HG02642 (cell line): ENCODE results near the gene SMYD3.
A peak's percentile ranks its signal among the peaks of the same experiment; 100 is the strongest.

Experiments
- ATAC-seq: cut with Tn5 transposase; IDR thresholded peaks from one replicate; pipeline ENCODE4 v1.9.1; 2021; ENCODE audit warnings: mild to moderate bottlenecking; ENCODE audit not compliant: unreplicated experiment, poor library complexity

SMYD3 gene

GRCh38 chr1:246506674-246507481 lies at the start of gene SMYD3:
SMYD3 (minus strand) TSS chr1:246507279.
- ATAC-seq, result peak; percentile 91

GRCh38 chr1:246554201-246554600 lies 47.1 kb upstream of the SMYD3 start:
- ATAC-seq, result no peak

DNA sequence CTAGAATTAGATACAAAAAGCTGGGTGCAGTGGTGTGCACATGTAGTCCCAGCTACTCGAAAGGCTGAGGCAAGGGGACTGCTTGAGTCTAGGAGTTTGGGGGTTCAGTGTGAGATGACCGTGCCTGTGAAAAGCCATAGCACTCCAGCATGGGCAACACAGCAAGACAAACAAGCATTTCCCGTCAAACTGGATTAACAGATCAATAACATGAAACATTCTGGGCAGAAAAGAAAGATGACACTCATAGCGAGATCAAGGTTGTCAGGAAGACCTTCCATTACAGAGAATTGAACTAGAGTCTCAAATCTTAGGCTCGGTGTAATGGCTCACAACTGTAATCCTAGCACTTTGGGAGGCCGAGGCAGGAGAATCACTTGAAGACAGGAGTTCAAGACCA lies 45.0 kb upstream of the SMYD3 start:
- no peak for ATAC-seq

DNA sequence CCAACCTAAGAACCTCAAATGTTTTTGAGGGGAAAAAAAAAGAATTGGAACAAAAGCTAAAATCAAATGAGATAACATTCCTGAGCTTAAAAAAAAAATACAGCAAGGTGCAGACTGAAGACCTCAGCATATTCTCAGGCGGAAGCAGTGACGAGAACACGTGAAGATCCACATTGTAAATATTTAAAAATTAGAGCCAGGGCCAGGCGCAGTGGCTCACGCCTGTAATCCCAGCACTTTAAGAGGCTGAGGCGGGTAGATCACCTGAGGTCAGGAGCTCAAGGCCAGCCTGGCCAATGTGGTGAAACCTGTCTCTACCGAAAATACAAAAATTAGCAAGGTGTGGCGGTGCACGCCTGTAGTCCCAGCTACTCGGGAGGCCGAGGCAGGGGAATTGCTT lies 43.3 kb upstream of the SMYD3 start:
- ATAC-seq, result no peak

- ATAC-seq, result no peak
Measured at GRCh38 chr1:246549665-246550064, 42.6 kb upstream of the SMYD3 start.

DNA sequence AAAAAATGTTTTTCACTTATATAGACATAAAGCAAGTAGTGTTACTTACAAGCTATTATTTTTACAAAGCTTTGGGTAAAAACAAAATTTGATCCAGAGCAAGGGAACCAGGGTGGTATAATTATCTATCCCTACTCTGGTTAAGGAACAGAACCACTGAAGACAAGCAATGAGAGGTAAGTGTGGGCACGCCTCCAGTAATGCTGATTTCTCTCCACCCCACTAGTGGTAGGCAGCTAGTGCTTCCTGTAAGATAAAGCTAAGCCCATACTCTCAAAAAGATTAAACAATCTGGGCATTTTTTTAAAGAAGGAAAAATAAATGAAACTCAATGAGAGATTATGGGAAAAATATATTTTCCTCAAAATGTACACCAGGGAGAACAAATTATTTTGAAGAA lies 36.9 kb upstream of the SMYD3 start:
- no peak for ATAC-seq

- no peak for ATAC-seq
Measured at GRCh38 chr1:246540738-246541491, 33.8 kb upstream of the SMYD3 start.

DNA sequence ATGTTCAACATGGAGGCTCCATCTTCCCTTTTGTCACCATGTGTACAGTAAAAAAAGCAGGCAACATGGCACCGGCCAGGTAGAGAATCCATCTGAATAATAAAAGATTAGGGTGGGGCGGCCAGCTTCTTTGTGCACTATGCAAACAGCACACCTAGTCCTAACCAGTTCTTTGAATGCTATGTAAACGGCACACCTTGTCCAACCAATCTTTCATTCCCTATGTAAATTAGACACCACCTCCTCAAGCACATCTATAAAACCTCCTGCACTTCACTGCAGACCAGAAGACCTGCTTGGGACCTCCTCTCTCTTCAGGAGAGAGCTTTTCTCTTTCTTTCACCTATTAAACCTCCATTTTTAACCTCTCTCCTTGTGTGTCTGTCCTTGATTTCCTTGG lies 30.8 kb upstream of the SMYD3 start:
- ATAC-seq, result no peak

DNA sequence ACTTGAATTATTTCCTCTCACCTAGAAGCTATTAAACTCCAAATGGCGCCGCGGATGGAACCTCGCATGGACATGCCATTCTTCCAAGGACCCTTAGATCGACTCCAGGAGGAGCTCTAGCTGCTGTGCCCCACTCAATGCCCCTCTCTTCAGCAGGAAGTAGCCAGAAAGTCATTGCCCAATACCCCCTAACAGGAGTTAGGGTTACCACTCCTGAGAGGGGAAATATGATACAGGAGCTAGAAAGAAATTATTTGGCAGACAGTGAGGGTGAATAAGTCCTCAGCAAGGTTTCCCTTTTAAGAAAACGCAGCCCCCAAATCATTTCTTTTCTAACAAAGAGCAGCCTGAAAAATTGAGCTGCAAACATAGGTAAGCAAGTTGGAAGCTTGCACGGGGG lies 30.4 kb upstream of the SMYD3 start:
- ATAC-seq, result no peak

GRCh38 chr1:246534114-246534513 lies 27.0 kb upstream of the SMYD3 start:
- no peak for ATAC-seq

DNA sequence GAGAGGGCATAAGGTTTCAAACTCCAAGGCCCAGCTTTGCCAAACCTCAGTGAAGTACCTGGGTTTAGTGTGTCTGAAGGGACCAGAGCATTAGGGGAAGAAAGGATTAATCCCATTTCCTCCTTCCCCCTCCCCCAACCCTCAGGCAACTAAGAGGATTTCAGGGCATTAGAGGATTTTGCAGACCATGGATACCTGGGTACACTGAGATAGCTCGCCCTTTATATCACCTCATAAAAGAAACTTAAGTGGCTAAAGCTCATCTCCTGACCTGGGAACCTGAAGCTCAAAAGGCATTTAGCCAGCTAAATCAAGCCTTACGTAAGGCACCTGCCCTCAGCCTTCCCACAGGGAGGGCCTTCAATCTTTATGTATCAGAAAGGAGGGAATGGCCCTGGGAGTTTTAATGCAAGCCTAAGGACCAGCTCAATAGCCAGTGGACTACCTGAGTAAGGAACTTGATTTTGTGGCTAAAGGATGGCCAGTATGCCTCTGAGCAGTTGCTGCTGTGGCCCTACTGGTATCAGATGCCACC lies 26.4 kb upstream of the SMYD3 start:
- no peak for ATAC-seq

- no peak for ATAC-seq
Measured at GRCh38 chr1:246532519-246532918, 25.4 kb upstream of the SMYD3 start.

GRCh38 chr1:246530482-246530881 lies 23.4 kb upstream of the SMYD3 start:
- ATAC-seq, result no peak

- ATAC-seq, result no peak
Measured at GRCh38 chr1:246528933-246529731, 22.1 kb upstream of the SMYD3 start.

DNA sequence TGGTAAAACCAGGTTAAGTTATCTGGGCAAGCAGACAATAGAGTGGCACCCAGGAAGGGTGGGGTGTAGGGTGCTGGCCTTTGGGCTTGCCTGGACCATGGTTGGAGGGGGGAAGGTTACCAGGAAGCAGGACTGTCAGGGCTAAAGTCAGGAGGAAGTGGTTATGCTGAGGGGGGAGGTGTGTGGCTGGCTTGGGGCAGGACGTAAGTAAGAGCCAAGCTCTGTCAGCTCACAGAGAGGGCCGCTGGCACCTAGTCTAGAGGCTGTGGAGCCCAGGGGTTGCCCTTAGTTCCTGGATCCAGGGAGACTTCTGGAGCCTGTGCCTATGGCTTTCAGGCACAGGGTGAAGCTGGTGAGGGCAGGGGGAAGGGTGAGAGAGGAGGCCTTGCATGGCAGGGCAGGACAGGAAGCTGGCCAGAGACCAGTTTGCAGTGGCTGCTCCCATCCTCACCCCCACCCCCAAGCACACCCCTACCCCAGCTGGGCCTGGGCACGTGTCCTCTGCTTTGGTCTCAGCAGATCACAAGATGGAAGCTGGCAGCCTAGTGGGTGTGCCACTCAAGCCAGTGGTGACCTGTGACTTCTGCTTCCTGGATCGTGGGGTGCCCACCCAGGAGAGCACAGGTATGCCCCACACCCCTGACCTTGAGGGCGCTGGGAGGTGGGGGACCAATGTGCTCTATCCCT lies 20.5 kb upstream of the SMYD3 start:
- ATAC-seq, result no peak

- ATAC-seq, result no peak
Measured at GRCh38 chr1:246526915-246527314, 19.8 kb upstream of the SMYD3 start.

- no peak for ATAC-seq
Measured at GRCh38 chr1:246526380-246526779, 19.3 kb upstream of the SMYD3 start.

DNA sequence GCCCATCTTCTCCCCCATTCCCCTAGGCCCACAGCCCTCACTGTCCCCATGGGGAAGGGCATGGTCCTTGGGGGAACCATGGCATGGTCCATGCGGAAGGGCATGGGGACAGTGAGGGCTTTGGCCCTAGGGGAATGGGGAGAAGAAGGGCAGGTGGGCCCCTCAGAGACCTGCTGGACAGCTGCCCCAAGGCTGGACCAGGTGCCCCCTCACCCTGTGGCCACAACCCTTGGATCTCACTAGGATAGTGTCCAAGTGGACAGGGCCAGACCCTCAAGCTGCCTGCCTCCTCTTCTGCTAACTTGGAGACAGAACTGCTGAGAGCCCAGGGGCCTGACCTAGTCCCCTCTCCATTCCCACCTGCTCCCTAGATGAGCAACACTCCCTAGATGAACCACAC lies 12.4 kb upstream of the SMYD3 start:
- ATAC-seq, result no peak

DNA sequence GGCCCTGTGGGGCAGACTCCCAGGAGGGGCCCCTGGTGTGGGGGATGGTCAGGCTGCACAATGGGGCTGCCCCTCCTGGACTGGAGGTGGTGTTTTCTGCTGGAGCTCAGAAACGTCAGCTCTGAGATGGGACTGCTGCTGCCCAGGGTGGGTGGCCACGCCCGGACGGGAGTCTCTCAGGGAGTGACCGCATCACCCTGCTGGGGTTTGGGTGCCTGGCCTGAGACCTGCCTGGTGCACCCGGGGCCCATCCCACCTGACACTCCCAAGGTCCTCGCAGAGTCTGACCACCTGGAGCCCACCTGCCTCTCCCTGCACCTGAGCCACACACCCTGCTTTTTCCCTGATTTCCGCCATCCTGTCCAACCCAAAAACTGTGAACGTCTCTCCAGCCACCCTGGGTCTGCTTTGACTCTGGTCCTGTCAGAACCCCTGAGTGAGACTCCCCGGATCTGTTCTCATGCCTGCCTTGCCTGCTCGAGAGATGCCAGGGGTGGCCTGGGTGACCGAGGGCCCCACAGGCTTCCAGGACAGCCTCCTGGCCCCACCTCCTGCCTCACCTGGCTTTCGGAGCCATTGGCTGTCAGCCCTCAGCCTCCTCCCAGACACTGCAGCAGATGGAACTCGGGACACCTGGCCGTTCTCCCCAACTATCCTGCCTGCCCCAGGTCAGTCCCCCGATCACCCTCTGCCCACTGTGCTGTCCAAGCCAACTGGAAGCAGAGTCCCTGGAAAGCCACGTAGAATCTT lies 11.6 kb upstream of the SMYD3 start:
- ATAC-seq, result no peak
